GM19397 (cell line): Measurements from ENCODE around the gene S100G.

Experiments
- ATAC-seq: cut with Tn5 transposase; IDR thresholded peaks from one replicate; pipeline ENCODE4 v1.9.1; 2021; ENCODE audit warnings: mild to moderate bottlenecking, moderate library complexity; ENCODE audit not compliant: unreplicated experiment

Gene S100G

GRCh38 chrX:16646366-16647138 is 3.4 kb upstream of the S100G start:
- ATAC-seq: no peak

DNA sequence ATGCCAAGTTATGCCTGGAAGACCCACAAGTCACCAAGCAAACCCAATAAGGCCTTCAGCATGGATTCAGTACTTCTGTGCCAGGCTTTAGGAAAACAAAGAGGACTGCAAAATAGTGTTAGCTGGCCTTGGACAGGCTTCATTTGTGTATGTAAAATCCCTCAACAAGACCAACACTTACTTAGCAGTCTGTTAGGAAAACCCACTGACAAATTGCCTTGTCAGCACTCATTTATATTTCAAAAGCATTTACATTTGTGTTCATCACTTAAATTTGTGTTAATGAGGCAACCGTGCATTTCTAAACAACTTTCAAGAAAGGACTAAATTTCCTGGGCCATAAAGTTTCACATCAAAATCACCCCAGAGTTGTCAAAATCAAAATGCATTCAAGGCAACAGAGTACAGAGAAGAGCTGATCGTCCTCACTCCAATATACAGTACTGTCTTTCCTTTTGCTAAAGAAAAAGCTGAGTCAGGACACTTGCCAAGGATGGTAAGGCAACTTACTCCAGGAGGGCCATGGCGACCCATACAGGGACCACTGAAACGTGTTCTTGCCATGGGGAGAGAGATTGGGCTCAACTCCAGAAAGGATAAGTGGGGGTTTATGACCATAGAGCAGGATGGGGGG is 1.6 kb downstream of the S100G start:
- no peak for ATAC-seq

- ATAC-seq: no peak
Observed at GRCh38 chrX:16653424-16653823, 3.5 kb downstream of the S100G start.

GRCh38 chrX:16654093-16654492 is 4.1 kb downstream of the S100G start:
- no peak for ATAC-seq

- ATAC-seq: no peak
Observed at GRCh38 chrX:16658284-16658683, 8.3 kb downstream of the S100G start.

DNA sequence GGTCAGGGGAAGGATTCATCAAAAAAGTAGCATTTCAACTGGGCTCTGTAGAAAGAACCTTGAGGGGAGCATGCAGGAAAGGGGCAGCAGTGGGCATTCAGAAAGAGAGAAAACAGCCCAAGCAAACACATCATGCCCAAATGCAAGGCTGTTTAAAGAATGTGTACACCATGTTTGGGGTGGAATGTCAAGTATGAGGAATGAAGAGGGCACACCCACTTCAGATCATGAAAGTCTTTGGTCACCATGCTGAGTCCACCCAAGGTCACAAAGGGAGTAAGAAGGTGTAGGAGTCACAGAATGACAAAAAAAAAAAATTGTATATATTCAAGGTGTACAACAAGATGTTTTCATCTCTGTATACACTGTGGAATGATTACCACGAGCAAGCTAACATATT is 9.4 kb downstream of the S100G start:
- no peak for ATAC-seq

GRCh38 chrX:16661495-16661894 is 11.5 kb downstream of the S100G start:
- ATAC-seq: no peak

DNA sequence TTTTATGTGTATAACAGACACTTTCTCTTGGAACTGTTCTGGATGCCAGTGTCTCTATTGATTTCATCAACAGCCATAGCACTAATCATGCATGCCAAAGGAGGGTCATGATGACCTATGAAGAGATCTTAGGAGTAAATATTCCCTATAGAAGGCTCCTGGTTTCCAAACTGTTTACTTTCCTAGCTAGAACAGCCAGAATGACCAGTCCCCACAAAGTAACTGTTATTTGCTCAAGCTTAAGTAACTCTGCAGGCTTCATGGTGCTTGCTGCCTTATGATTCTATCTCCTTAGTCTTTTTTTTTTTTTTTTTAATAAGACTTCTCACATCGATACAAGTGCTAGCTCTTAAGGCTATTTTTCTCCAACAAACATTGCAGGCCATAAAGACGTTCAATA is 12.4 kb downstream of the S100G start:
- no peak for ATAC-seq

GRCh38 chrX:16664074-16664473 is 14.1 kb downstream of the S100G start:
- no peak for ATAC-seq

DNA sequence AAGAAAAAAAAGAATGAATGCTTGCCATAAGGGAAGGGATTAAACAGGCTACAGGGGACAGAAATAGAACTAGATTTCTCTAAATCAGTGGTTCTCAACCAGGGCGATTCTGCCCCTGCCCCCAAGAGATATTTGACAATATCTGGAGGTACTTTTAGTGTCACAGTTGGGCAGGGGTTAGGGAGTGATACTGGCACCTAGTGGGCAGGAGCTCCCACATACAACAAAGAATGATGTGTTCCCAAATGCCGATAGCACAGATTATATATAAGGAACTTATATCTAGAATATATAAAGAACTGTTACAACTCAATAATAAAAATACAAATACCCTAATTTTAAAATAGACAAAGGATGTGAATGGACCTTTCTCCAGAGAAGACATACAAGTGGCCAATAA is 14.7 kb downstream of the S100G start:
- no peak for ATAC-seq

- no peak for ATAC-seq
Observed at GRCh38 chrX:16665089-16665488, 15.1 kb downstream of the S100G start.

- ATAC-seq: no peak
Observed at GRCh38 chrX:16666541-16666940, 16.6 kb downstream of the S100G start.

DNA sequence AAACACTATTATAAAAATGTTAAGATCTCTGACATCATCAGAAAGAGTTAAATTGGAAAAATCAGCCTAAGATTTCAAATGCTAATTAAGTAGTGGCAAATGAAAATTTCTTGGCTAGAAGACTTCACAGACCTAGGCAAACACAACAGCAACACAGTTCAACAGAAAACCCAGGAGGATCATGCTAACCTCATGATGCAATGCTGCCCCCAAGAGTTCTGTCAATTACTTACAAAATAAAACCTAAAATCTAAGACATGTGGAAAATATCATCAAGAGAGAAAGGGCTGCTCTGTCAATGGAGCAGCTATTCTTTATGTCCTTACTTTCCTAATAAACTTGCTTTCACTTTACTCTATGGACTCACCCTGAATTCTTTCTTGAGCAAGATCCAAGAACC is 21.0 kb downstream of the S100G start:
- no peak for ATAC-seq

DNA sequence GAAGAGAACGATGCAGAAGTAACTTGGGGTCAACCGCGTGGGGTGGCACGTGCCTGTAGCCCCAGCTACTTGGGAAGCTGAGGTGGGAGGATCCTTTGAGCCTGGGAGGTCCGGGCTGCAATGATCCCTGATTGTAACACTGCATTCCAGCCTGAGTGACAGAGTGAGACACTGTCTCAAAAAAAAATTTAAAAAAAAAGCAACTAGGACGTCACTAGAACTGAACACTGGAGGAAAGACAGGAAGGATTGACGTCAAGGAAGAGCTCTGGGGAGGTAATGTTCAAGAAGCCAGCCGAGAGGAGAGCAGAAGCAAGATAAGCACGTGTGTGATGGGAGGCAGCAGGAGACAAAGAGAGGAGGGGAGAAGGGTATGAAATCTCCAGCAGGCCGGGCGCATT is 28.7 kb downstream of the S100G start:
- no peak for ATAC-seq

GRCh38 chrX:16683007-16683664 is 33.2 kb downstream of the S100G start:
- no peak for ATAC-seq

DNA sequence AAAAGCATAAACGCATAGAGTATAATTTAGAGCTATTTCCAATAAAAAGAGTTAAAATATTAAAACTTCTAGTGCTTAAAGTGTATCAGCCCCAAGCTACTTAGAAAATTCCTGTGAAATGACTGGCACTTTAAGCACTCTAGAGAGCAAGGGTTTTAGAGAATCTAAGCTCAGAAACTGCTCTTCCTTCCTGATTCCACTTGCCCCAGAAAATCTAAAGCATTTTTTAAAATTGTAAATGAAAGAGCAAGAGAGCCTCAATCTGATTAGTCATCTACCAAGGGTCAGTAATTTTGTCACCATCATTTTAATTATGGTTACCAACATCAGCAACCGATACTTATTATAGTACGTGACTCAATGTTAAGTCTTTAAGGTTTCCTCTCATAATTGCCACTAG is 37.6 kb downstream of the S100G start:
- ATAC-seq: no peak

DNA sequence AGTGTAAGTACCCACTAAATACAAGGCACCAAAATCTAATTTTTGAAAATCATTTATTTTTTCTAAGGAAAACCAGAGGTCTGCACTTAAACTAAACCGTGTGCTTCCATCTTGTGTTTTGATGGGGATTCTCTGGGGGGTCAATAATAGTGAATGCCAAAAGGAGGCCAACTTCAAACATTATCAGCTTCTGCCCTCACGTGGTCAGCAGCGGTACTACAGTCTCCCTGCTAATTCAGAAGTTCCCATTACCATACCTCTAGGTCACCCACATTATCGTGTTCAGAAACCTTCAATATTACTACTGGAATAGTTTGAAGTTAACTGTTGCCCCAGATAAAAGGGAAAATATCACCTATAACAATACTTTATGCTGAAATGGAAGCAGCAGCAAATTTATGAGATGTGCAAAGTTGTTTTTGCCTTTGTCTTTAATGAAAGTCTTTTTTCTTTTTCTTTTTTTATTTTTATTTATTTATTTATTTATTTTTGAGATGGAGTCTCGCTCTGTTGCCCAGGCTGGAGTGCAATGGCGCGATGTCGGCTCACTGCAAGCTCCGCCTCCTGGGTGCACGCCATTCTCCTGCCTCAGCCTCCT is 45.2 kb downstream of the S100G start:
- peak; percentile 50 for ATAC-seq

DNA sequence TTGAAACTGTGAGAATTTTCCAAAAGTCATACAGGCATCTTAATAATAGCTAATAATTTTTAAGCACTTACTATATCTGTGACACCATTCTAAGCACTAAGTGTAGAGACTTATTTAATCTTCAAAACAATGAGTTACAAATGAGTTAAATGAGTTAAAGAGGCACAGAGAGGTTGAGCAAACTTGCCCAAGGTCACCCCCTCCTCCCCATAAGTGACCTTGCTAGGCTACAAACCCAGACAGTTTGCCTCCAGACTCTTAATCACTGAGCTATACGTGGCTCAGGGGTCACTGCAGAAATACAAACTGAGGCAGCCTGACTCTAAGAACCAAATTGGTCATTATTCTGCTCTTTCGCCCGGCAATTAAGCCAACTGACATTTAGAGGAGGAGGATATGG is 47.0 kb downstream of the S100G start:
- ATAC-seq: no peak

DNA sequence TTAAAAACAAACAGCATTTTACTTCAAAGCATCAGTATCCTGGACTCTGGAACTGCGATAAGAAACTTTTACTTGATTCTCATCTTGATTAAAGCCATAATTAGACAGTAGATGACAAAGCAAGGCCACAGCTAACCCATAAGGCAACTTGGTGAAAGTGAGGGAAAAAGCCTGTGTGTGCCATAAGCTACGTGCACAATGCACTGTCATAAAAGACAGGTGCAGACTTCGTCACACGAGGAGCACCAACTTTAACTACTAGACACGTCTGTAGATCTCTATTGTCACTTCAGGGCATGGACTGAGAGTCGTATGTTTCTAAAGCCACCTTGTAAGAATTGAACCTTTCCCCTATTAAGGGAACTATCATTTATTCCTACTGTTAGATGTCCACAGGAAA is 49.4 kb downstream of the S100G start:
- ATAC-seq: no peak

GRCh38 chrX:16700734-16701133 is 50.8 kb downstream of the S100G start:
- ATAC-seq: no peak

- no peak for ATAC-seq
Observed at GRCh38 chrX:16702700-16703599, 53.0 kb downstream of the S100G start.
